ENCODE data around the gene WDR20.

Gene WDR20

GRCh38 chr14:102181187-102181586 lies 41.5 kb downstream of the WDR20 start:
- ChIA-PET POLR2A (interaction anchor here (1.1 kb wide), 1 partner anchor 41 kb away, joined by 3 read pairs; the partner anchor contains the start of gene WDR20), CTCF (interaction anchor here (0.6 to 1.4 kb wide), 4 partner anchors 10 to 95 kb away, joined by 3 to 6 read pairs (median 4); no protein-coding TSS in a partner anchor)
- no peak for TF ChIP-seq ARNT (IDR thresholded peaks at IDR 0.05)
- no peak for TF ChIP-seq LEF1 (IDR thresholded peaks at IDR 0.05; ENCODE audit: borderline replicate concordance)
- TF ChIP-seq BHLHE40 (IDR thresholded peaks at IDR 0.05; ENCODE audit: borderline replicate concordance) = no peak
- no peak for TF ChIP-seq FOXM1 (IDR thresholded peaks at IDR 0.05; ENCODE audit: borderline replicate concordance)
- DNase-seq (ENCODE audit: extremely low spot score) = no peak

GRCh38 chr14:102182190-102182589 lies 42.5 kb downstream of the WDR20 start:
- TF ChIP-seq TARDBP (IDR thresholded peaks at IDR 0.05) = no peak
- 0 out of 2 replicates have a peak, but pooled peaks have one; percentile 9 for TF ChIP-seq PKNOX1 (IDR thresholded peaks at IDR 0.05)
- no peak for TF ChIP-seq SP1 (IDR thresholded peaks at IDR 0.05)
- TF ChIP-seq ARNT (IDR thresholded peaks at IDR 0.05) = no peak
- ChIA-PET POLR2A (no interaction called here), CTCF (interaction anchor here (0.7 to 1.4 kb wide), 5 partner anchors 11 to 411 kb away, joined by 3 to 6 read pairs (median 4); no protein-coding TSS in a partner anchor)
- DNase-seq (ENCODE audit: extremely low spot score) = no peak

- POLR2A ChIA-PET = interaction anchor here (0.7 kb wide), 1 partner anchor 35 kb away, joined by 3 read pairs; no protein-coding TSS in a partner anchor
- TF ChIP-seq BHLHE40 (IDR thresholded peaks at IDR 0.05; ENCODE audit: borderline replicate concordance) = no peak
- no peak for TF ChIP-seq SP1 (IDR thresholded peaks at IDR 0.05)
- no peak for TF ChIP-seq FOXA1 (IDR thresholded peaks at IDR 0.05)
- no peak for TF ChIP-seq ARNT (IDR thresholded peaks at IDR 0.05)
- TF ChIP-seq TARDBP (IDR thresholded peaks at IDR 0.05) = no peak
- no peak for TF ChIP-seq CTBP1 (IDR thresholded peaks at IDR 0.05; ENCODE audit: borderline replicate concordance)
- no peak for TF ChIP-seq SUZ12 (IDR thresholded peaks at IDR 0.05)
- no peak for TF ChIP-seq L3MBTL2 (conservative IDR thresholded peaks at IDR 0.05)
- TF ChIP-seq LEF1 (IDR thresholded peaks at IDR 0.05; ENCODE audit: borderline replicate concordance) = no peak
- TF ChIP-seq FOXM1 (IDR thresholded peaks at IDR 0.05; ENCODE audit: borderline replicate concordance) = no peak
Measured at GRCh38 chr14:102182936-102183619, 43.4 kb downstream of the WDR20 start.

GRCh38 chr14:102183886-102184285 lies 44.2 kb downstream of the WDR20 start:
- CTCF ChIA-PET = interaction anchor here (0.9 kb wide), 1 partner anchor 45 kb away, joined by 3 read pairs; no protein-coding TSS in a partner anchor
- TF ChIP-seq PKNOX1 (IDR thresholded peaks at IDR 0.05) = no peak
- TF ChIP-seq ELF4 (IDR thresholded peaks at IDR 0.05) = no peak
- no peak for TF ChIP-seq SUZ12 (IDR thresholded peaks at IDR 0.05)
- no peak for TF ChIP-seq FOXM1 (IDR thresholded peaks at IDR 0.05; ENCODE audit: borderline replicate concordance)
- no peak for TF ChIP-seq FOXK2 (IDR thresholded peaks at IDR 0.05)
- TF ChIP-seq SP1 (IDR thresholded peaks at IDR 0.05) = no peak
- TF ChIP-seq BHLHE40 (IDR thresholded peaks at IDR 0.05; ENCODE audit: borderline replicate concordance) = no peak
- TF ChIP-seq NFRKB (IDR thresholded peaks at IDR 0.05) = no peak
- no peak for TF ChIP-seq ZNF384 (IDR thresholded peaks at IDR 0.05)
- no peak for TF ChIP-seq LEF1 (IDR thresholded peaks at IDR 0.05; ENCODE audit: borderline replicate concordance)
- no peak for TF ChIP-seq L3MBTL2 (conservative IDR thresholded peaks at IDR 0.05)
- TF ChIP-seq TARDBP (IDR thresholded peaks at IDR 0.05) = no peak
- no peak for TF ChIP-seq FOXA1 (IDR thresholded peaks at IDR 0.05)
- no peak for DNase-seq (ENCODE audit: extremely low spot score)
- POLR2A ChIA-PET = interaction anchor here (1.0 kb wide), 1 partner anchor 95 kb away, joined by 3 read pairs; no protein-coding TSS in a partner anchor

More at GRCh38 chr14:102182936-102183619, 43.4 kb downstream of the WDR20 start:
- no peak for DNase-seq (ENCODE audit: extremely low spot score)
- CTCF ChIA-PET = interaction anchor here (1.1 kb wide), 1 partner anchor 38 kb away, joined by 3 read pairs; no protein-coding TSS in a partner anchor

- POLR2A ChIA-PET = interaction anchor here (1.0 kb wide), 1 partner anchor 96 kb away, joined by 3 read pairs; no protein-coding TSS in a partner anchor
- CTCF ChIA-PET = interaction anchor here (0.9 to 1.0 kb wide), 2 partner anchors 33 to 46 kb away, joined by 3 read pairs; no protein-coding TSS in a partner anchor
- TF ChIP-seq FOXA1 (IDR thresholded peaks at IDR 0.05) (no peak), SP1 (IDR thresholded peaks at IDR 0.05) (no peak), BHLHE40 (IDR thresholded peaks at IDR 0.05; ENCODE audit: borderline replicate concordance) (no peak), ELF4 (IDR thresholded peaks at IDR 0.05) (no peak), ARNT (IDR thresholded peaks at IDR 0.05) (no peak), HDGF (IDR thresholded peaks at IDR 0.05; ENCODE audit: borderline replicate concordance) (no peak), L3MBTL2 (conservative IDR thresholded peaks at IDR 0.05) (no peak), PKNOX1 (IDR thresholded peaks at IDR 0.05) (no peak), SUZ12 (IDR thresholded peaks at IDR 0.05) (no peak), ZNF384 (IDR thresholded peaks at IDR 0.05) (no peak), FOXK2 (IDR thresholded peaks at IDR 0.05) (no peak), NFRKB (IDR thresholded peaks at IDR 0.05) (no peak), FOXM1 (IDR thresholded peaks at IDR 0.05; ENCODE audit: borderline replicate concordance) (no peak), TARDBP (IDR thresholded peaks at IDR 0.05) (no peak), CTBP1 (IDR thresholded peaks at IDR 0.05; ENCODE audit: borderline replicate concordance) (no peak)
Measured at GRCh38 chr14:102184316-102185035, 44.8 kb downstream of the WDR20 start.

More at GRCh38 chr14:102184316-102185035, 44.8 kb downstream of the WDR20 start:
- DNase-seq (ENCODE audit: extremely low spot score) = no peak

All from HEK293T (cell line).